OCI-LY7 (cell line): Measurements from ENCODE around the gene ARPC1B.

Experiments used
- EZH2phosphoT487 ChIP-seq: fragments of 200-600 bp; sonication (generic); IDR thresholded peaks from 2 replicates; pipeline ENCODE4 v1.6.1; 2018; ENCODE audit warnings: low read depth, borderline replicate concordance, mild to moderate bottlenecking, mixed run types, antibody characterized with exemption, low read length, moderate library complexity, mixed read lengths
- TF ChIP-seq, protein P1 (sequence below): fragments of 200-600 bp; sonication (generic); conservative IDR thresholded peaks from 2 replicates; pipeline ENCODE4 v1.5.1; 2014; ENCODE audit warnings: mild to moderate bottlenecking, antibody characterized with exemption, low read length, moderate library complexity, mixed read lengths

DNA sequence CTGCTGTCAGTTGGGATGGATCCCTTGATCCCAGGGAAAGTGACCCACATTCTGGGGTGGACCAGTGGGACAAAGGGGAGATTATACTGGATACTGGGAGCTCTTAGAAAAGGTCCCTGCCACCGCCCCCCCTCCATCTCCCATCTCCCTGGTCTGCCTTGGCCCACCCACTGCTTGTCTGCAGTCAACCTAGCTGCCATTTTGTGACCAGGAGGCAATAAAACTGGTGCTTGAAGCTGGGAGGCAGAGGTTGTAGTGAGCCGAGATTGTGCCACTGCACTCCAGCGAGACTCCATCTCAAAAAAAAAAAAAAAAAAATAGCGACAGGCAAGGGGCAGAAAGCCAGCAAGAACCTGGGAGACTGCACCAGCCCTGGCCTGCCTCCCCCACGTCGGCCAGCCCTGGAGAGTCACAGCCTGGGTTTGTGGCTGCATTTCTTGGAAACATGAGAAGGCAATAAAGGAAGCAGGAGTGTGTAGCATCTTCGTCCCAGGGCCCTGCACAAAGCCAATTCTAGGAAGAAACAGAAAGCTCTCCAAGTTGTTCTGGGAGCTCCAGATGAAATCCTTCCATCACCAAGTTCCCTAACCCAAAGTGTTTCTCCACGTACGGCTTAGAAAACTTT is 4.7 kb upstream of the ARPC1B start:
- TF ChIP-seq, protein P1, sequence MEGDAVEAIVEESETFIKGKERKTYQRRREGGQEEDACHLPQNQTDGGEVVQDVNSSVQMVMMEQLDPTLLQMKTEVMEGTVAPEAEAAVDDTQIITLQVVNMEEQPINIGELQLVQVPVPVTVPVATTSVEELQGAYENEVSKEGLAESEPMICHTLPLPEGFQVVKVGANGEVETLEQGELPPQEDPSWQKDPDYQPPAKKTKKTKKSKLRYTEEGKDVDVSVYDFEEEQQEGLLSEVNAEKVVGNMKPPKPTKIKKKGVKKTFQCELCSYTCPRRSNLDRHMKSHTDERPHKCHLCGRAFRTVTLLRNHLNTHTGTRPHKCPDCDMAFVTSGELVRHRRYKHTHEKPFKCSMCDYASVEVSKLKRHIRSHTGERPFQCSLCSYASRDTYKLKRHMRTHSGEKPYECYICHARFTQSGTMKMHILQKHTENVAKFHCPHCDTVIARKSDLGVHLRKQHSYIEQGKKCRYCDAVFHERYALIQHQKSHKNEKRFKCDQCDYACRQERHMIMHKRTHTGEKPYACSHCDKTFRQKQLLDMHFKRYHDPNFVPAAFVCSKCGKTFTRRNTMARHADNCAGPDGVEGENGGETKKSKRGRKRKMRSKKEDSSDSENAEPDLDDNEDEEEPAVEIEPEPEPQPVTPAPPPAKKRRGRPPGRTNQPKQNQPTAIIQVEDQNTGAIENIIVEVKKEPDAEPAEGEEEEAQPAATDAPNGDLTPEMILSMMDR, result no peak
- no peak for TF ChIP-seq EZH2phosphoT487
